LHCN-M2 (cell line): ENCODE results near the gene MDM1. TPM values are rescaled to one million over a fixed set of nuclear protein-coding genes. Genes with fewer than 3 reads are reported as not detected.

ENCODE experiments used
- DNase-seq: peaks from one replicate; pipeline ENCODE4 v3.0.0-alpha.2; 2012; ENCODE audit warnings: low read depth
- total RNA-seq: library from RNA; depleted of rRNA; stranded (reverse); fragments of >200 nt; gene quantifications from 2 replicates; pipeline ENCODE4 v1.2.3, GENCODE V29; 2014

The MDM1 gene
- total RNA-seq, 1 experiment from 2014 or later: 18.7 TPM

DNA sequence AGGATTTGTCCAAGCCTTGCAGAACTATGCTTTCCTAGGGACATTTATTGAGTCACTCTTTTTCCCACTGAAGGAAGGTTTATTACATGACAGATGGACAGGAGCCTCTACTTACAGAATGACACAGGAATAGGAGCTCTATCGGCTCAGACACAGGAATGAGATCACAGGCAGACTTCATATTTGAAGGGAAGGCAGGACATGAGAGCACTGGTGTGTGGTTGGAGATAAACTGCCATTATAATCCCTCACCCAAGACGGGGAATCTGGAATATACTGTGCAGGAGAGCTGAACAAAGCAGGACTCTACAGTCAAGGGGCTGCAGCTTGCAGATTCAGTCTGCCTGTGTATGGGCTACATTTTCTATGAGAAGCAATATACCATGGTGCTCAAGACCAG lies 51.9 kb downstream of the MDM1 start:
- DNase-seq: no peak

- DNase-seq: no peak
Observed at GRCh38 chr12:68279227-68280054, 52.7 kb downstream of the MDM1 start.

DNA sequence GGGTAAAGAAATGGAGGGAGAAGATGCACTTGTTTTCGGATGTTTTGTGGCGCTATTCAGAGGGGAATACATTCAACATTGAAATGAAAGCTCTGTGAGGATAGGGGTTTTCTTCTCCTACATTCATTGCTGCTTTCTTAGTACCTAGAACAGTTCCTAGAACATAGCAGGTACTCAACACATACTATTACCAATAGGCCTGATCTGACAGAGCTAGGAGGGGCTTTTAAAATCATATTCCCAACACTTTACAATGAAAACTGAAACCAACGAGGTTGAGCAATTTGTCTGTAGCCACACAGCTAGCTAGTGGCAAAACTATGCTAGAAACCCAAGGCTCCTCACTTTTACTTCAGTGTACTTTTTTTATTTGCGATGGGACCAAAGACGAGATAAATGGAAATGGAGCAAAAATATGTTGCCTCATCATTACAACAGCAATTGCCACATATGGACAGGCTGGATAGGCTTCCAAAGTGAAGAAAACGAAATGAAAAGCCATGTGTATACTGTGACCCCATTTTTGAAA lies 55.7 kb downstream of the MDM1 start:
- DNase-seq: no peak

GRCh38 chr12:68272732-68273131 lies 59.4 kb downstream of the MDM1 start:
- no peak for DNase-seq

GRCh38 chr12:68271346-68271745 lies 60.8 kb downstream of the MDM1 start:
- no peak for DNase-seq

DNA sequence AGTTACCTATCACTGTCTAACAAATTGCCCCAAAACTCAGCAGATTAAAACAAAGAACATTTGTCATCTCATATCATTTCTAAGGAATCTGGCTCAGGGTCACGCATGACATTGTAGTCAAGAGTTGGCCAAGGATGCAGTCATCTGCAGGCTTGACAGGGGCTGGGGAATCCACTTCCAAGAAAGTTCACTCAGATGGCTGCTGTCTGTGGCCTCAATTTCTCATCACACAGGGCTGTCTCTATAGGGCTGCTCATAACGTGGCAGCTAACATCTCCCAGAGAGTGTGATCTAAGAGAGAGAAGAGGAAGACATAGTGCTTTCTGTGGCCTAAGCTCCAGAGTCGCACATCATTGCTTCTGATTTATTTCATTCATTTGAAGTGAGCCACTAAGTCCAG lies 61.8 kb downstream of the MDM1 start:
- no peak for DNase-seq

DNA sequence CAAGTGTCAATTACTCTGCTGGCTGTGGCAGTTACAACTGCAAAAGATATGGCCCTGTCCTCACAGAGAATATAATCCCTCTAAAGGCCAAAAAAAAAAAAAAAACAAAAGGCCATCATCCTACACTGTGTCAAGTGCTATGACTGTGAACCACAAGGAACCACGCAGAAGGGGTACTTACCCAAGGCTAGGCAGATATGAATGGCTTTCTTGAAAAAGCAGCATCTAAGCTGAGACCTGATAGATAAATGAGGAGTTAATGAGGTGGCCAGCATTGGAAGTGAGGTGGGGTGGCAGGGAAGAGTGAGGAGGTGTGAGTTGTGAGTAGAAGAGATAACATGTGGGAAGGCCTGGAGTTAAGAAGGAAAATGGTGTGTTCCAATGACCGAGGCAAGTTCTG lies 62.4 kb downstream of the MDM1 start:
- DNase-seq: no peak

- no peak for DNase-seq
Observed at GRCh38 chr12:68268967-68269366, 63.2 kb downstream of the MDM1 start.

DNA sequence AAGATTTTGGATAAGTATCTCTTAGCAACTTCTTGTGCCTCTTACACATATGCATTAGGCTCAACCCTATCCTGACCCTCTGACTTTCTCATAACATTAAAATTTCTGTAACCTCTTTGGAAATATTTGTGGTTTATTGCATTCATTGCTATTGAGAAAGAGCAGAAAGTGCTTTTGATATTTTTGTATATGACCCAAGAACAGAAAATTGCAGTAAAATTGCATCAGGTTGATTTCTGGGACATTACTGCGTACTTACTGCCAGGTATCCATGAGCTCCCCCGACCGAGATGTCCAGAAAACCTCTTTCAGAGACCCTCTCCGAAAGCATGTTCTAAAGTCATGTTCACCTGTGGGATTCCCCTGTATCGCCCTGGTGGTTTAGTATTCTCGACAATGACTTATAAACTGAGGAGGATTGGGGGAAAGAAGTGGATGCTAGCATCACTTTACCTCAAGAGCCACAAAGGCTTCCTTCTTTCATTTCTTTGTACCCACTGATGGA lies 64.2 kb downstream of the MDM1 start:
- DNase-seq: peak; percentile 77

DNA sequence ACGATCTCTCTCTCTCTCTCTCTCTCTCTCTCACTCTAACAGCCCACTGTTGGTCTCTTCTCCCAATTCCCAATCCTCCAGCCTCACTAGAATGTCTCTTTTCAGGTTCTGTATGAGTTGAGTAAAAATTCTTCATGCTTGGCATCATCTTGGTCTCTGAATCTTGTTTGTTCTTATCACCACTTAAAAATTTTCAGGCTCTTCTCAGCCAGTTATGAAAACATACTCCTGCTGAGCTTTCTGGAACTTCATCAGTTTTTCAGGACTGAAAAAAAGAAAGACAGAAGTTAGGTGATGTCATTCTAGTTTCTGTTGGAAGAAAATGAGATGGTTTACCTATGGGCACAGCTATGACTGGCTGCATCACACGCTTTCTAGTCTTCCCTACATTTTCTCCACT lies 67.3 kb downstream of the MDM1 start:
- DNase-seq: no peak

- no peak for DNase-seq
Observed at GRCh38 chr12:68264158-68264855, 67.9 kb downstream of the MDM1 start.

GRCh38 chr12:68263366-68263765 lies 68.8 kb downstream of the MDM1 start:
- DNase-seq: no peak

DNA sequence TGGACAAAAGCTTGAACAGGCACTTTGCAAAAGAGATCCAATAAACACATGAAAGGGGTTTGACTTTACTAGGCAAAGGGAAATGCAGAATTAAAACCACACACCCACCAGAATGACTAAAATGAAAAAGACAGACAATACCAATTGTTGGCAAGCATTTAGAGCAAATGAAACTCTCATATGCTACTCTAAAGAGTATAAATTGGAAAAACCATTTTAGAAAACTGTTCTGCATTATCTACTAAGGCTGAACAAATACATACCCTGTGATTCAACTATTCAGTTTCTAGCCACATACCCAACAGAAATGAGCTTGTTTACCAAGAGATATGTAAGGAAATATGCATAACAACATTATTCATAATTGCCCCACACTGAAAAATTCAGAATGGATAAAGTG lies 70.3 kb downstream of the MDM1 start:
- DNase-seq: no peak

DNA sequence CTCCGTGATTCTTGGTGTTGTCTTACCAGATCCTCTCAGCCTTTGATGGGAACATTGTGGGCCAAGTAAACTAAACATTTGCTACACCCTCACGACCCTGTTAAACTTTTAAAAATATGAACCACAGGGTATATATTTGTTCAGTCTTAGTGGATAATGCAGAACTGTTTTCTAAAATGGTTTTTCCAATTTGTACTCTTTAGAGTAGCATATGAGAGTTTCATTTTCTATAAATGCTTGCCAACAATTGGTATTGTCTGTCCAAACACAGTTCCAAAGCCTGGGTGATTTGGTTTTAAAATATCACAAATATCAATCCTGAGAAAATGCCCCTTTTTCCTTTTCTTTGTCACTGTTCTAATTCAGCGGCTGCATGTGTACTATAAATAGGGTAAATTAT lies 72.0 kb downstream of the MDM1 start:
- DNase-seq: no peak

- peak; percentile 94 for DNase-seq
Observed at GRCh38 chr12:68259318-68259940, 72.7 kb downstream of the MDM1 start.

- no peak for DNase-seq
Observed at GRCh38 chr12:68253504-68253903, 78.7 kb downstream of the MDM1 start, which contains the start of gene IL22. Gene IL22 (minus strand): TSS chr12:68253604. CDS start chr12:68253448, 156 bp downstream.

GRCh38 chr12:68252077-68252476 lies 80.1 kb downstream of the MDM1 start:
- DNase-seq: no peak

- peak; percentile 69 for DNase-seq
Observed at GRCh38 chr12:68250454-68250853, 81.7 kb downstream of the MDM1 start.

DNA sequence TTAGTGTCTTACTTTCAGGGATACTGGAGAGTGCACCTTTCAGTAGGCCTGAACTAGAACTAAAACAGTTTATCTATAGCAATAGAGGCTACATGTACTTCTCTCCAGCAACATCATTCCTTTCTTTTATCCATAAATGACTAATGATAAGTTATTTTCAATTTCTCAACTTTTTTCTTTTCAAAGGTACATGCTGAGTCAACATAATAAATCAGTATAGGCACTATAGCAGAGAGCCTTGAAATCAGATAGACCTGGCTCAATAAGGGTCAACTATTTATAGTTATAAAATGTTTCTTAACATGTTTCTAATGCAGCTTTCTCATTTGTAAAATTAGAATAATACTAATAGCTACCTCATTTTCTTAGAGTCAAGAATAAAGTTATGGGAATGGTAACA lies 84.4 kb downstream of the MDM1 start:
- DNase-seq: no peak

DNA sequence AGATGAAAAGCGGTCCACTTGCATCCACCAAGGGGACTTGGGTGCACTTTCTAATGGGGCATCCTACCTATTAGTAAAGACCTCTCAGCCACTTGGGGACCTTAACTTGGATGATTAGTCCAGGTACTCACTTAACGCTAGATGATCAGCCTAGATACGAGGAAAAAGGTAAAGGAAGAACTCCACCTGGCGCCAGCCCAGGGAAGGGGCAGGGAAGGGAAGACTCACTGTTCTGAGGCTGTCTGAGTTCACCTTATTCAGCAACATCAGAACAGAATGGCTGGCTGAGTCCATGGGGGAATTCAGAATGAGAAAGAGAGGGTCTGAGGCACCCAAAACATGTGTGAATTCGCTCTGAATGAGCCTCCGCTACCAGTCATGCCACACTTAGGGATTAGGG lies 85.8 kb downstream of the MDM1 start:
- no peak for DNase-seq

GRCh38 chr12:68245180-68246021 lies 86.8 kb downstream of the MDM1 start:
- no peak for DNase-seq
